ENCODE results near the gene PRKG1.

GRCh38 chr10:51507476-51507875, 433.2 kb downstream of the PRKG1 start:
- TF ChIP-seq, protein P1, sequence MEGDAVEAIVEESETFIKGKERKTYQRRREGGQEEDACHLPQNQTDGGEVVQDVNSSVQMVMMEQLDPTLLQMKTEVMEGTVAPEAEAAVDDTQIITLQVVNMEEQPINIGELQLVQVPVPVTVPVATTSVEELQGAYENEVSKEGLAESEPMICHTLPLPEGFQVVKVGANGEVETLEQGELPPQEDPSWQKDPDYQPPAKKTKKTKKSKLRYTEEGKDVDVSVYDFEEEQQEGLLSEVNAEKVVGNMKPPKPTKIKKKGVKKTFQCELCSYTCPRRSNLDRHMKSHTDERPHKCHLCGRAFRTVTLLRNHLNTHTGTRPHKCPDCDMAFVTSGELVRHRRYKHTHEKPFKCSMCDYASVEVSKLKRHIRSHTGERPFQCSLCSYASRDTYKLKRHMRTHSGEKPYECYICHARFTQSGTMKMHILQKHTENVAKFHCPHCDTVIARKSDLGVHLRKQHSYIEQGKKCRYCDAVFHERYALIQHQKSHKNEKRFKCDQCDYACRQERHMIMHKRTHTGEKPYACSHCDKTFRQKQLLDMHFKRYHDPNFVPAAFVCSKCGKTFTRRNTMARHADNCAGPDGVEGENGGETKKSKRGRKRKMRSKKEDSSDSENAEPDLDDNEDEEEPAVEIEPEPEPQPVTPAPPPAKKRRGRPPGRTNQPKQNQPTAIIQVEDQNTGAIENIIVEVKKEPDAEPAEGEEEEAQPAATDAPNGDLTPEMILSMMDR (IDR thresholded peaks at IDR 0.05) = no peak
- no peak for TF ChIP-seq POLR2A (IDR thresholded peaks at IDR 0.05)
- no peak for TF ChIP-seq POLR2AphosphoS5 (IDR thresholded peaks at IDR 0.05; ENCODE audit: insufficient read depth in 1 of 2, low read depth in 1 of 2)
